ENCODE results near the gene NTS. TPM values are rescaled to one million over a fixed set of nuclear protein-coding genes. Genes with fewer than 3 reads are reported as not detected.

NTS gene, protein sequence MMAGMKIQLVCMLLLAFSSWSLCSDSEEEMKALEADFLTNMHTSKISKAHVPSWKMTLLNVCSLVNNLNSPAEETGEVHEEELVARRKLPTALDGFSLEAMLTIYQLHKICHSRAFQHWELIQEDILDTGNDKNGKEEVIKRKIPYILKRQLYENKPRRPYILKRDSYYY
- not detected for polyA plus RNA-seq (2012; ENCODE audit: insufficient read depth, insufficient read length, low read depth)

GRCh38 chr12:85874031-85874461 lies at the start of gene NTS:
NTS (plus strand) TSS chr12:85874295; CDS start chr12:85874404, 109 bp downstream.
- Histone ChIP-seq H3K4me1 (no peaks in the 10 kb centered on the region), H3K9me3 (no peaks in the 10 kb centered on the region), H3K36me3 (no peaks in the 10 kb centered on the region), H3K4me3 (ENCODE audit: low read depth, low read length) (no peak within 1 kb of the TSS), H3K27me3 (peaks cover 18% of the 10 kb centered on the region)
- TF ChIP-seq, protein P1, sequence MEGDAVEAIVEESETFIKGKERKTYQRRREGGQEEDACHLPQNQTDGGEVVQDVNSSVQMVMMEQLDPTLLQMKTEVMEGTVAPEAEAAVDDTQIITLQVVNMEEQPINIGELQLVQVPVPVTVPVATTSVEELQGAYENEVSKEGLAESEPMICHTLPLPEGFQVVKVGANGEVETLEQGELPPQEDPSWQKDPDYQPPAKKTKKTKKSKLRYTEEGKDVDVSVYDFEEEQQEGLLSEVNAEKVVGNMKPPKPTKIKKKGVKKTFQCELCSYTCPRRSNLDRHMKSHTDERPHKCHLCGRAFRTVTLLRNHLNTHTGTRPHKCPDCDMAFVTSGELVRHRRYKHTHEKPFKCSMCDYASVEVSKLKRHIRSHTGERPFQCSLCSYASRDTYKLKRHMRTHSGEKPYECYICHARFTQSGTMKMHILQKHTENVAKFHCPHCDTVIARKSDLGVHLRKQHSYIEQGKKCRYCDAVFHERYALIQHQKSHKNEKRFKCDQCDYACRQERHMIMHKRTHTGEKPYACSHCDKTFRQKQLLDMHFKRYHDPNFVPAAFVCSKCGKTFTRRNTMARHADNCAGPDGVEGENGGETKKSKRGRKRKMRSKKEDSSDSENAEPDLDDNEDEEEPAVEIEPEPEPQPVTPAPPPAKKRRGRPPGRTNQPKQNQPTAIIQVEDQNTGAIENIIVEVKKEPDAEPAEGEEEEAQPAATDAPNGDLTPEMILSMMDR (IDR thresholded peaks at IDR 0.05; ENCODE audit: low read depth, low read length): 0 out of 2 replicates have a peak, but pooled peaks have one; percentile 8
- DNase-seq: no peak

GRCh38 chr12:85825746-85826145 lies 48.3 kb upstream of the NTS start:
- DNase-seq: no peak
- Histone ChIP-seq H3K27me3 (no peaks in the 10 kb centered on the region; the same call in 1 of the 2 replicates), H3K36me3 (no peaks in the 10 kb centered on the region), H3K4me3 (ENCODE audit: low read depth, low read length) (no peak overlapping the region), H3K4me1 (no peaks in the 10 kb centered on the region), H3K9me3 (no peaks in the 10 kb centered on the region)
- TF ChIP-seq, protein P1 (IDR thresholded peaks at IDR 0.05; ENCODE audit: low read depth, low read length): no peak

- Histone ChIP-seq H3K9me3 (no peaks in the 10 kb centered on the region), H3K4me1 (no peaks in the 10 kb centered on the region), H3K36me3 (no peaks in the 10 kb centered on the region), H3K27me3 (peaks cover 9% of the 10 kb centered on the region), H3K4me3 (ENCODE audit: low read depth, low read length) (no peak overlapping the region)
- no peak for DNase-seq
- TF ChIP-seq, protein P1 (IDR thresholded peaks at IDR 0.05; ENCODE audit: low read depth, low read length): no peak
These were observed 45.5 kb upstream of the NTS start for GRCh38 chr12:85828576-85828975.

DNA sequence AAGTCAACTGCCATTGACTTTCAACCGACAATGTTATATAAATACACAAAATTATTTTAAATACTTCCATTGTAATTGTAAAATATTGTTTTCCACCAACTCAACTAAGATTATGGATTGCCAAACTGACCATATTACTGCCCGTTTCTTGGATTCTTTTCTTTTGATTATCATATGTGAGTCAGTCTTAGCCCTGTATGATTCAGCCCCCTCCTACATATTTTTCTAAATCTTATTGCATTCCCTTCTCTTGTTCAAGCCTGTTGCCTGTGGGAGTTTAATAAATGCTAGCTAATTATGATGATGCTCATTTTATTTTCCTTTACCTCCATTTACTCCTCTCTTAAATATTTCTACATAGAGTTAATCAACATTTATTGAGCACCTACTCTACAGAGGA lies 44.7 kb upstream of the NTS start:
- Histone ChIP-seq H3K9me3 (no peaks in the 10 kb centered on the region), H3K27me3 (peaks cover 9% of the 10 kb centered on the region), H3K4me3 (ENCODE audit: low read depth, low read length) (no peak overlapping the region), H3K36me3 (no peaks in the 10 kb centered on the region), H3K4me1 (no peaks in the 10 kb centered on the region)
- TF ChIP-seq, protein P1 (IDR thresholded peaks at IDR 0.05; ENCODE audit: low read depth, low read length): no peak
- DNase-seq: no peak

- H3K36me3 ChIP-seq: no peaks in the 10 kb centered on the region
- TF ChIP-seq, protein P1 (IDR thresholded peaks at IDR 0.05; ENCODE audit: low read depth, low read length): no peak
These were observed 42.6 kb upstream of the NTS start for GRCh38 chr12:85831327-85831990.

GRCh38 chr12:85833579-85833978 lies 40.5 kb upstream of the NTS start:
- H3K36me3 ChIP-seq: no peaks in the 10 kb centered on the region
- peaks cover 16% of the 10 kb centered on the region for H3K27me3 ChIP-seq
- TF ChIP-seq, protein P1 (IDR thresholded peaks at IDR 0.05; ENCODE audit: low read depth, low read length): no peak
- H3K4me3 ChIP-seq (ENCODE audit: low read depth, low read length): no peak overlapping the region
- H3K9me3 ChIP-seq: no peaks in the 10 kb centered on the region
- no peaks in the 10 kb centered on the region for H3K4me1 ChIP-seq
- DNase-seq: no peak

More at GRCh38 chr12:85831327-85831990, 42.6 kb upstream of the NTS start:
- DNase-seq: no peak
- Histone ChIP-seq H3K4me3 (ENCODE audit: low read depth, low read length) (no peak overlapping the region), H3K4me1 (no peaks in the 10 kb centered on the region), H3K9me3 (no peaks in the 10 kb centered on the region), H3K27me3 (peaks cover 9% of the 10 kb centered on the region)
